ENCODE measurements around the gene NOC2L.

DNA sequence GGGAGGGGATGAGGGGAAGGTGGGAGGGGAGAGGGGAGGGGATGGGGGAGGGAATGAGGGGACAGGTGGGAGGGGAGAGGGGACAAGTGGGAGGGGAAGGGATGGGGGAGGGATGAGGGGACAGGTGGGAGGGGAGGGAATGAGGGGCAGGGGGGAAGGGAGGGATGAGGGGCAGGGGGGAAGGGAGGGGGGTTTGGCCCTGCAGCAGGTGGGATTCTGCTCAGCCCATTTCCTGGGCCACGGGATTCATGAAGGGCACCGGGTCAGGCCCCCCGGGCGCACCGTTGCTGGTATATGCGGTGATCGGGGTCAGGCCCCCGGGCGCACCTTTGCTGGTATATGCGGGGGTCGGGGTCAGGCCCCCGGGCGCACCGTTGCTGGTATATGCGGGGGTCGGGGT lies 50.4 kb downstream of the NOC2L start:
- TF ChIP-seq CTCF (IDR thresholded peaks at IDR 0.05) (no peak), POLR2A (IDR thresholded peaks at IDR 0.05) (no peak), POLR2AphosphoS5 (IDR thresholded peaks at IDR 0.05) (no peak)

All from breast epithelium (tissue), 3 donors.